KMS-11 (cell line): Measurements from ENCODE around the gene SRSF11.

ENCODE experiments used
- H2AFZ ChIP-seq: fragments of 200-600 bp; sonication (generic); 2 replicates; pipeline ENCODE4 v1.6.1; 2016; ENCODE audit warnings: antibody characterized with exemption, mixed run types, low read depth
- H3K27ac ChIP-seq: fragments of 200-600 bp; sonication (generic); 2 replicates; pipeline ENCODE4 v1.6.1; 2016; ENCODE audit warnings: mild to moderate bottlenecking, mixed run types
- H3K27me3 ChIP-seq: fragments of 200-600 bp; sonication (generic); 2 replicates; pipeline ENCODE4 v1.6.1; 2017; ENCODE audit warnings: mild to moderate bottlenecking, low read depth, mixed run types, moderate library complexity; ENCODE audit not compliant: insufficient read depth
- H3K36me3 ChIP-seq: fragments of 200-600 bp; sonication (generic); 2 replicates; pipeline ENCODE4 v1.6.1; 2017; ENCODE audit warnings: mild to moderate bottlenecking, mixed run types; ENCODE audit not compliant: insufficient read depth
- H3K4me1 ChIP-seq: fragments of 200-600 bp; sonication (generic); 2 replicates; pipeline ENCODE4 v1.6.1; 2016; ENCODE audit warnings: mild to moderate bottlenecking, low read depth, mixed run types; ENCODE audit not compliant: poor library complexity, severe bottlenecking
- H3K4me2 ChIP-seq: fragments of 200-600 bp; sonication (generic); 2 replicates; pipeline ENCODE4 v1.7.0; 2016; ENCODE audit warnings: mild to moderate bottlenecking, mixed run types
- H3K4me3 ChIP-seq: fragments of 200-600 bp; sonication (generic); IDR thresholded peaks from 2 replicates; pipeline ENCODE4 v1.6.1; 2017; ENCODE audit warnings: low read depth, low read length, mixed read lengths; ENCODE audit not compliant: insufficient read depth
- H3K79me2 ChIP-seq: fragments of 200-600 bp; sonication (generic); 2 replicates; pipeline ENCODE4 v1.6.1; 2016; ENCODE audit warnings: low read depth, mixed run types; ENCODE audit not compliant: insufficient read depth
- H3K9ac ChIP-seq: fragments of 200-600 bp; sonication (generic); 2 replicates; pipeline ENCODE4 v1.6.1; 2016; ENCODE audit warnings: mild to moderate bottlenecking, mixed run types
- H4K20me1 ChIP-seq: fragments of 200-600 bp; sonication (generic); 2 replicates; pipeline ENCODE4 v1.6.1; 2016; ENCODE audit warnings: mild to moderate bottlenecking, mixed run types; ENCODE audit not compliant: insufficient read depth
- TF ChIP-seq, protein P1 (sequence below): fragments of 200-600 bp; sonication (generic); conservative IDR thresholded peaks from 2 replicates; pipeline ENCODE4 v1.6.1; 2017; ENCODE audit warnings: low read depth, mild to moderate bottlenecking, antibody characterized with exemption, low read length, moderate library complexity, mixed read lengths

Gene SRSF11

DNA sequence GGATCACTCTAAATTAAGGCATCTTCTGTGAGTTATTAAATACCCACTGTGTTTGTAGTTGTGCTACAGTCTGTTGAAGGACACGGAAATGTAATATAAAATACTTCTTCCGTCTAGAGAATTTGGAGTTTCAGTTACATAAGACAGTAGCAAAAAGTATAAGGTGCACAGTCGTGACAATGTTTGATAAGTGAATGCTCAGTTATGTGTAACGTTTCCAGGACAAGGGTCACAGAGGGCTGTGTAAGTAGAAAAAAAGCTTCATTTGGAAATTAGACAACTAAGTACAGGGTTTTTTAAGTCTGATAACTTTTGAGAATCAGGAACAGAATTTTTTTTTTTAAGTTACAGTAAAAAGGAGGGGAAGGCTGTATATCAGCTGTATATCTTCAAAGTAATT is 27.5 kb downstream of the SRSF11 start:
- Histone ChIP-seq H3K36me3 (peaks cover 15% of the 10 kb centered on the region), H2AFZ (no peak overlapping the region), H4K20me1 (no peaks in the 10 kb centered on the region), H3K4me2 (no peak overlapping the region), H3K4me1 (peaks cover 24% of the 10 kb centered on the region), H3K4me3 (no peak overlapping the region), H3K79me2 (no peaks in the 10 kb centered on the region), H3K9ac (no peak overlapping the region), H3K27me3 (no peaks in the 10 kb centered on the region), H3K27ac (no peak overlapping the region)
- TF ChIP-seq, protein P1, sequence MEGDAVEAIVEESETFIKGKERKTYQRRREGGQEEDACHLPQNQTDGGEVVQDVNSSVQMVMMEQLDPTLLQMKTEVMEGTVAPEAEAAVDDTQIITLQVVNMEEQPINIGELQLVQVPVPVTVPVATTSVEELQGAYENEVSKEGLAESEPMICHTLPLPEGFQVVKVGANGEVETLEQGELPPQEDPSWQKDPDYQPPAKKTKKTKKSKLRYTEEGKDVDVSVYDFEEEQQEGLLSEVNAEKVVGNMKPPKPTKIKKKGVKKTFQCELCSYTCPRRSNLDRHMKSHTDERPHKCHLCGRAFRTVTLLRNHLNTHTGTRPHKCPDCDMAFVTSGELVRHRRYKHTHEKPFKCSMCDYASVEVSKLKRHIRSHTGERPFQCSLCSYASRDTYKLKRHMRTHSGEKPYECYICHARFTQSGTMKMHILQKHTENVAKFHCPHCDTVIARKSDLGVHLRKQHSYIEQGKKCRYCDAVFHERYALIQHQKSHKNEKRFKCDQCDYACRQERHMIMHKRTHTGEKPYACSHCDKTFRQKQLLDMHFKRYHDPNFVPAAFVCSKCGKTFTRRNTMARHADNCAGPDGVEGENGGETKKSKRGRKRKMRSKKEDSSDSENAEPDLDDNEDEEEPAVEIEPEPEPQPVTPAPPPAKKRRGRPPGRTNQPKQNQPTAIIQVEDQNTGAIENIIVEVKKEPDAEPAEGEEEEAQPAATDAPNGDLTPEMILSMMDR: no peak

- H3K9ac ChIP-seq: no peak overlapping the region
- no peak overlapping the region for H3K27ac ChIP-seq
- H2AFZ ChIP-seq: no peak overlapping the region
- H3K4me3 ChIP-seq: no peak overlapping the region
- H3K4me1 ChIP-seq: no peaks in the 10 kb centered on the region
- no peak overlapping the region for H3K4me2 ChIP-seq
- H3K27me3 ChIP-seq: no peaks in the 10 kb centered on the region
- H3K36me3 ChIP-seq: 0 out of 2 replicates have a peak, but pooled peaks cover 5% of the 10 kb centered on the region
- no peaks in the 10 kb centered on the region for H4K20me1 ChIP-seq
- TF ChIP-seq, protein P1: no peak
- no peaks in the 10 kb centered on the region for H3K79me2 ChIP-seq
Observed at GRCh38 chr1:70256664-70257063, 35.5 kb downstream of the SRSF11 start.

DNA sequence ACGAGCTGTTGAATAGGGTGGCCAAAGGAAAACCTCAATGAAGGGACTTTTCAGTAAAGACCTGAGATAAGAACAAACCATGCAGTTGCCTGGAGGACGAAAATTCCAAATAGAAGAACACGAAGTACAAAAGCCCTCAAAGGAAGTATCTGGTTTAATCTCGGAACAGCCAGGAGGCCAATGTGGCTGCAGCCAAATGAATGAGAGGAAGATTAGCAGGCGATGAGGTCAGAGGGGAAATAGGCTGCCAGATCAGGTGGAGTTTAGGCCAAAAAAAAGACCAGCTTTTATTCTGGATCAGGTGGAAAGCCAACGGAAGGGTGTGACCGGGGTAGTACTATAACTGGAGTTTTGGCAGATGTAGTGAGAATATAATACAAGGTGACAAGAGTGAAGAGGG is 43.7 kb downstream of the SRSF11 start:
- Histone ChIP-seq H3K4me1 (no peaks in the 10 kb centered on the region), H4K20me1 (no peaks in the 10 kb centered on the region), H3K79me2 (no peaks in the 10 kb centered on the region), H3K4me3 (no peak overlapping the region), H3K27ac (no peak overlapping the region), H3K4me2 (no peak overlapping the region), H3K27me3 (no peaks in the 10 kb centered on the region), H3K9ac (no peak overlapping the region), H2AFZ (no peak overlapping the region), H3K36me3 (no peaks in the 10 kb centered on the region)
- TF ChIP-seq, protein P1: no peak

- Histone ChIP-seq H4K20me1 (no peaks in the 10 kb centered on the region), H3K4me1 (peaks cover 9% of the 10 kb centered on the region), H3K36me3 (no peaks in the 10 kb centered on the region), H2AFZ (no peak overlapping the region), H3K9ac (no peak overlapping the region), H3K4me3 (no peak overlapping the region), H3K27me3 (no peaks in the 10 kb centered on the region), H3K27ac (no peak overlapping the region), H3K4me2 (no peak overlapping the region), H3K79me2 (no peaks in the 10 kb centered on the region)
- TF ChIP-seq, protein P1: no peak
Observed at GRCh38 chr1:70265946-70266345, 44.8 kb downstream of the SRSF11 start.
